Astrocyte (in vitro differentiated cells and primary cell): ENCODE measurements around the gene LZTS3. TPM values are rescaled to one million over a fixed set of nuclear protein-coding genes. Genes with fewer than 3 reads are reported as not detected.
A peak's percentile ranks its signal among the peaks of the same experiment; 100 is the strongest.

Source experiments
- DNase-seq: peaks from one replicate; pipeline ENCODE4 v3.0.0-alpha.2; 2010; ENCODE audit warnings: low read depth
- FAIRE-seq: peaks from 2 replicates; lab custom pipeline; 2011; peaks lifted over from hg19 to GRCh38; lab: Jason Lieb, UNC
- H2AFZ ChIP-seq: 2 replicates; pipeline ENCODE4 v1.6.0; 2012; ENCODE audit warnings: low read depth, low read length, inconsistent platforms
- H3K27ac ChIP-seq: 2 replicates; pipeline ENCODE4 v1.5.1; 2011; ENCODE audit warnings: low read depth, low read length, inconsistent platforms
- H3K27me3 ChIP-seq: 2 replicates; pipeline ENCODE4 v1.6.0; 2011; ENCODE audit warnings: low read length, inconsistent platforms; ENCODE audit not compliant: insufficient read depth
- H3K36me3 ChIP-seq: 2 replicates; pipeline ENCODE4 v1.5.1; 2011; ENCODE audit warnings: low read length, inconsistent platforms; ENCODE audit not compliant: insufficient read depth
- H3K4me1 ChIP-seq: 2 replicates; pipeline ENCODE4 v1.5.1; 2011; ENCODE audit warnings: low read length, inconsistent platforms; ENCODE audit not compliant: insufficient read depth
- H3K4me2 ChIP-seq: 2 replicates; pipeline ENCODE4 v1.6.0; 2012; ENCODE audit warnings: low read length, inconsistent platforms
- H3K4me3 ChIP-seq: 2 replicates; pipeline ENCODE4 v1.5.1; 2011; ENCODE audit warnings: low read depth, mild to moderate bottlenecking, low read length, inconsistent platforms; ENCODE audit not compliant: insufficient read depth
- H3K79me2 ChIP-seq: 2 replicates; pipeline ENCODE4 v1.6.0; 2012; ENCODE audit warnings: mild to moderate bottlenecking, low read length, inconsistent platforms; ENCODE audit not compliant: insufficient read depth
- H3K9ac ChIP-seq: 2 replicates; pipeline ENCODE4 v1.6.0; 2012; ENCODE audit warnings: mild to moderate bottlenecking, low read length, inconsistent platforms
- H3K9me3 ChIP-seq: 2 replicates; pipeline ENCODE4 v1.5.1; 2012; ENCODE audit warnings: low read depth, mild to moderate bottlenecking, low read length, inconsistent platforms; ENCODE audit not compliant: insufficient read depth
- H4K20me1 ChIP-seq: 2 replicates; pipeline ENCODE4 v1.6.0; 2012; ENCODE audit warnings: low read length, inconsistent platforms; ENCODE audit not compliant: insufficient read depth
- H3K27ac Mint-ChIP-seq: one replicate; pipeline ENCODE4 v1.8.0; 2021; ENCODE audit warnings: mild to moderate bottlenecking, mixed read lengths; ENCODE audit not compliant: unreplicated experiment
- H3K27me3 Mint-ChIP-seq: one replicate; pipeline ENCODE4 v1.8.0; 2021; ENCODE audit warnings: low read depth, mixed read lengths; ENCODE audit not compliant: unreplicated experiment
- H3K36me3 Mint-ChIP-seq: one replicate; pipeline ENCODE4 v1.8.0; 2021; ENCODE audit warnings: low read depth, mixed read lengths; ENCODE audit not compliant: unreplicated experiment
- H3K4me1 Mint-ChIP-seq: one replicate; pipeline ENCODE4 v1.8.0; 2021; ENCODE audit warnings: low read depth, mixed read lengths; ENCODE audit not compliant: unreplicated experiment
- H3K4me3 Mint-ChIP-seq: one replicate; pipeline ENCODE4 v1.8.0; 2021; ENCODE audit warnings: mild to moderate bottlenecking, moderate library complexity, mixed read lengths; ENCODE audit not compliant: unreplicated experiment
- H3K9me3 Mint-ChIP-seq: one replicate; pipeline ENCODE4 v1.8.0; 2021; ENCODE audit warnings: mild to moderate bottlenecking, mixed read lengths; ENCODE audit not compliant: unreplicated experiment
- EZH2 ChIP-seq: IDR thresholded peaks from 2 replicates; pipeline ENCODE4 v1.6.1; 2012; ENCODE audit warnings: mild to moderate bottlenecking, low read length, inconsistent platforms; ENCODE audit not compliant: insufficient read depth
- total RNA-seq: library from RNA; stranded (reverse); gene quantifications from 2 replicates; pipeline ENCODE4 v1.2.1, GENCODE V29; 2021
- TF ChIP-seq, protein P1 (sequence below): IDR thresholded peaks from 2 replicates; pipeline ENCODE4 v1.5.1; 2011; ENCODE audit warnings: low read depth, mild to moderate bottlenecking, inconsistent platforms, low read length, moderate library complexity; ENCODE audit not compliant: insufficient read depth

Gene LZTS3
- total RNA-seq, 1 donor from 2014 or later: 12.6 TPM

DNA sequence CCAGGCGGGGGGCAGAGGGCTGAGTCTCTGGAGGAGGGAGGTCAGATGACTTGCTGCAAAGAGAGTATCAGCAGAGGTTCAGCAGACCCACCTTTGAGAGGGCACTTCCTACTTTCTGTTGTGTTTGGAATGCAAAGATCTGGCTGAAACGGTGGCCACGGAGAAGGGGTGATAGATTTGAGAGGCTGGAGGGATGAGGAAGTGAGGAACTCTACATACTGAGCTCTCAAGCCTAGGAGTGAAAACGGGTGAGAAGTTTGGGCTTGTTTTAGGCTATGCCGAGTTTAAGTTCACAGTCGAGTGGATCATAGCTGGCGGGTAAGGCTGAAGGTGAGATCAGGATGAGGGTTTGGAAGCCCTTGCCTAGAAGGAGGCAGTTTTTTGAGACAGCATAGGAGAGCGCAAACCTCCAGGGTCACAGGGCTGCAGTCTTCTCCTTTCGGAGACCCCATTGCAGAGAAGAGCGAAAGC lies 35.5 kb upstream of the LZTS3 start:
- Histone ChIP-seq H3K36me3 (peaks cover under 1% of the 10 kb centered on the region), H3K4me3 (peak overlapping the region; percentile 93), H3K79me2 (peaks cover 62% of the 10 kb centered on the region), H3K9ac (peak overlapping the region; percentile 91), H3K27ac (peak overlapping the region; percentile 67), H3K27me3 (no peaks in the 10 kb centered on the region), H3K9me3 (no peaks in the 10 kb centered on the region), H4K20me1 (peaks cover 7% of the 10 kb centered on the region), H2AFZ (peak overlapping the region; percentile 89), H3K4me2 (peak overlapping the region; percentile 95), H3K4me1 (peaks cover 10% of the 10 kb centered on the region)
- TF ChIP-seq, protein P1, sequence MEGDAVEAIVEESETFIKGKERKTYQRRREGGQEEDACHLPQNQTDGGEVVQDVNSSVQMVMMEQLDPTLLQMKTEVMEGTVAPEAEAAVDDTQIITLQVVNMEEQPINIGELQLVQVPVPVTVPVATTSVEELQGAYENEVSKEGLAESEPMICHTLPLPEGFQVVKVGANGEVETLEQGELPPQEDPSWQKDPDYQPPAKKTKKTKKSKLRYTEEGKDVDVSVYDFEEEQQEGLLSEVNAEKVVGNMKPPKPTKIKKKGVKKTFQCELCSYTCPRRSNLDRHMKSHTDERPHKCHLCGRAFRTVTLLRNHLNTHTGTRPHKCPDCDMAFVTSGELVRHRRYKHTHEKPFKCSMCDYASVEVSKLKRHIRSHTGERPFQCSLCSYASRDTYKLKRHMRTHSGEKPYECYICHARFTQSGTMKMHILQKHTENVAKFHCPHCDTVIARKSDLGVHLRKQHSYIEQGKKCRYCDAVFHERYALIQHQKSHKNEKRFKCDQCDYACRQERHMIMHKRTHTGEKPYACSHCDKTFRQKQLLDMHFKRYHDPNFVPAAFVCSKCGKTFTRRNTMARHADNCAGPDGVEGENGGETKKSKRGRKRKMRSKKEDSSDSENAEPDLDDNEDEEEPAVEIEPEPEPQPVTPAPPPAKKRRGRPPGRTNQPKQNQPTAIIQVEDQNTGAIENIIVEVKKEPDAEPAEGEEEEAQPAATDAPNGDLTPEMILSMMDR: no peak
- no peak for TF ChIP-seq EZH2
- Mint-ChIP-seq H3K27me3 (no peaks in the 10 kb centered on the region), H3K9me3 (no peaks in the 10 kb centered on the region), H3K36me3 (peaks cover 4% of the 10 kb centered on the region), H3K27ac (peak overlapping the region; percentile 22), H3K4me1 (peaks cover 3% of the 10 kb centered on the region), H3K4me3 (peak overlapping the region; percentile 86)
- DNase-seq: no peak
- FAIRE-seq: no peak

DNA sequence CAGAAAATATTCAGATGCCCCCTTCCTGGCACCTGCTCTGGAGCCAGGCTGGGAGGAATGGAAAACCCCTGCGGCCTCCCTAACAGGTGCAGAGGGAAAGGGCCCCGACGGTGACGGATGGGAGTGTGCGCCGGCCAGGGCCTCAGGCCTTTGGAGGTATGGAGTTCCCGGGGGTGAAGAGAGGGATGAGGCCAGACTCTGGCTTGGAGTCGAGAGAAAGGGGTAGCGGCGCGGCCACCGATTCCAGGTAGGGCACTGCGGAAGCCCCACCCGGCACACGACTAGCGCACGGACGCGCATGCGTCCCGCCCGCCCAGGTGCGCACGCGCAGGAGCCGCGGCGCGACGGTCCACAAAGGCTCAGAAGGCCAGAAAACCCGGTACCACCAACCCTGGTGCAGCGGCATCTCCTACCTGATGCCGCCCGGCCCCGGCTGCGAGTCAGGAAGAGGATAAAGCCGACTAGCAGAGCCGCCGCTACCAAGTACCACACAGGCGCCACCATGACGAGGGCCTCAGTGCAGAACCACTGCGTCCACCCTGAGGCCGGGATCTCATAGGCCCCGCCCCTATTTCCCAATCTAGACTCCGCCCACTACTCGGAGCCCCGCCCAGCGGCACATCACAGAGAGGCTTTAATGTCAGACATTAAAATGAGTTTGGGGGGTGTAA lies 30.9 kb upstream of the LZTS3 start, which contains the start of gene DDRGK1:
TSS of gene DDRGK1 (minus strand) at position 559 of the 671 bp plus-strand sequence. CDS start at position 504, 55 bp downstream.
- peaks cover 8% of the 10 kb centered on the region for H3K36me3 Mint-ChIP-seq
- peak within 1 kb of the TSS; percentile 55 for H3K27ac Mint-ChIP-seq
- no peaks in the 10 kb centered on the region for H3K9me3 ChIP-seq
- no peaks in the 10 kb centered on the region for H3K4me1 Mint-ChIP-seq
- no peaks in the 10 kb centered on the region for H3K27me3 ChIP-seq
- H3K36me3 ChIP-seq: peaks cover under 1% of the 10 kb centered on the region
- peak within 1 kb of the TSS; percentile 89 for H3K9ac ChIP-seq
- FAIRE-seq: no peak
- peaks cover 32% of the 10 kb centered on the region for H3K79me2 ChIP-seq
- no peaks in the 10 kb centered on the region for H3K27me3 Mint-ChIP-seq
- H2AFZ ChIP-seq: peak within 1 kb of the TSS; percentile 100
- H3K27ac ChIP-seq: peak within 1 kb of the TSS; percentile 78
- H3K4me3 Mint-ChIP-seq: peak within 1 kb of the TSS; percentile 92
- H3K4me3 ChIP-seq: peak within 1 kb of the TSS; percentile 95
- H3K4me2 ChIP-seq: peak within 1 kb of the TSS; percentile 99
- no peak for TF ChIP-seq EZH2
- TF ChIP-seq, protein P1: no peak
- H4K20me1 ChIP-seq: no peaks in the 10 kb centered on the region
- peaks cover 12% of the 10 kb centered on the region for H3K4me1 ChIP-seq
- peak; percentile 51 for DNase-seq
- no peaks in the 10 kb centered on the region for H3K9me3 Mint-ChIP-seq
